Stimulated activated CD8-positive, alpha-beta memory T cell treated with anti-CD3 and anti-CD28 coated beads, Interleukin-12 subunit alpha, Interleukin-12 subunit beta, amount 100 ng/mL, for 4 hours (primary cell): ENCODE results near the gene TNIK.

Experiments used
- DNase-seq: peaks from one replicate; pipeline ENCODE4 v3.0.0-alpha.2; 2020; ENCODE audit warnings: low read depth

The TNIK gene

GRCh38 chr3:171362575-171362974 is 97.6 kb downstream of the TNIK start:
- no peak for DNase-seq

- no peak for DNase-seq
Measured at GRCh38 chr3:171358881-171359198, 101.4 kb downstream of the TNIK start.

- DNase-seq: no peak
Measured at GRCh38 chr3:171358181-171358880, 101.9 kb downstream of the TNIK start.

DNA sequence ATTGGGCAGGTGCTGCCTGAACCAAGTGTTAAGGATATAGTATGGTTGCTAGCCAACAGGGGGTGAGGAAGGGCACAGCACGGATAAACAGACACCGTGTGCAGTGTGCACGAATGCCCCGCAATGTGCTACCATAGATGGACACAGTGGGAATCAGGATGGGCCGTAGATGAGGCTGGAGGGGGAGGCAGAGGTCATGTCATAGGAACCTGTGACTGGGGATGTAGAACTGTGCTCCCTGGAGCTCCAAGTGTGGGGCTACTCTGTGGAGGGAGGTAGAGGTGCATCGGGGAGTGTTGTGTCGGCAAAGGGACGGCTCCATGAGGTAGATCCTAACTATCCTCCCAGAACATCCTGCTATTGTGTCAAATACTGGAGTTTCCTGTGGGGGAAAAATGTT is 102.5 kb downstream of the TNIK start:
- no peak for DNase-seq

- no peak for DNase-seq
Measured at GRCh38 chr3:171356251-171356650, 104.0 kb downstream of the TNIK start.

GRCh38 chr3:171354706-171355582 is 105.3 kb downstream of the TNIK start:
- DNase-seq: no peak

DNA sequence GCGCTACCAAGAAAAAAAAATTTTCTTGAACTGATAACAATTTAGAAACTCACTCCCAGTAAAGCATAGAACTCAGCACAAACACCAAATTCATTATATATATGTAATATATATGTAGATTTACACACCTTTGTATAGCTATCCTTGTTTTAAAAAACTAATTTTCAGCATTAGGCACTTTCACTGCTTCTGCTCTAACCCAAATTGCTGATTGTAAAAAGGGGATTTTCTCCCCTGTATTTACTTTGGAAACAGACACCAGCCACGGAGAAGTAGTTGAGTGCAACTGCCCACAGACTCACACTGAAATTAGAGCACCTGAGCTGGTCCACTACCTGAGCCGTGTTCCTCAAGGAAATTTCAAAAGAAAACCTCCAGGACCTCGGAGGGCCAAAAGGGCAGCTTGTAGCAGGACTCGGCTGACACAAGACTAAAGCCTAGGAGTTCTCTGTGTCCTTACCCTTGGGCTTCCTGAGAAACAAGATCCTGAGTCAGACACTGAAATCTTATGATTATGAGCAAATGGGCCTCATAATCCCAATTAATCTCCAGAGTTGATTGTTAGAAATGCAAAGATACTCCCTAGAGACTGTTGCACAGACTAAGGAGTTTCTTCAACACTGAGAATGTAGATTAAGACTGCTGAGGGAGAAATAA is 106.0 kb downstream of the TNIK start:
- DNase-seq: no peak

DNA sequence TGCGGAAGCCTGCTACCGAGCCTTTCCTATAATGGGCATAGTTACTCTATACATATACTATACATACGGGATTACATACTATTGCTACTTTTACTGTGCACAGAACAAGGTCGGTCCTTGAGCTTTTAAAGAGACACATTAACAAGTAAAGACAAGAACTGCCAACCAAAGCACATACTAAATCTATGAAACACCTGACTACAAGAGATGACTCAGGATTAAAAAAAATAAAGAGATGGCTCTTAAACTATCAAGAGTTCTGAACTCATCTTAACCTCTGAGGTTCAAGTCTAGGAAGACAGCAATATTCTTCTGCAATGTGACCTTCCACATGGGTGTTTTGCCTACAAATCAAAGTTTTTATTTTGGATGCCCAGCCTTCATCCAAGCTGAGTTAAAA is 106.8 kb downstream of the TNIK start:
- no peak for DNase-seq

DNA sequence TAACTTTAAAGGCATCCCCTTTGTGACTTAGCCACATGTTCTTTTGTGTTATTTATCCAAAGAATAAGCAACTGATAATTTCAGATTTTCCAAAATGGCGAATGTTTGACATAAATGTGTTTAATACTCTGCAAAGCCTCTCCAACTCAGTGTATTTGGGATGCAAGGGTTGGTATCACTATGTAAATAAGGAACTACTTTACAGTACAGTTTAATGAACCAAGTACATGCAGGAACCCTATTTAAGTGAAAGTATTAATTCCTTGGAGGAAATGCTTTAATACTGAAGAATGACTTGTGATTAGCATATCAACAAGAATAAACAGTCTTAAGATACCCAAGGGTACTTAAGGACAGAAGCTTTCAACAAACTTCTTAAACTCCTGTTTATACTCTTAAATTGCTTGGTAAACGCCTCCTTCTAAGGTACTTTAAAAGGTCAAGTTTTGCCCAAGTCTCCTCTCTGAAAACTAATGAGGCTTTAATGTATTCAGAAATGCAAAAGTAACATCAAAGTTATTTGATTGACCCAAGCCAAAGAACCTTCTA is 107.7 kb downstream of the TNIK start:
- DNase-seq: no peak

DNA sequence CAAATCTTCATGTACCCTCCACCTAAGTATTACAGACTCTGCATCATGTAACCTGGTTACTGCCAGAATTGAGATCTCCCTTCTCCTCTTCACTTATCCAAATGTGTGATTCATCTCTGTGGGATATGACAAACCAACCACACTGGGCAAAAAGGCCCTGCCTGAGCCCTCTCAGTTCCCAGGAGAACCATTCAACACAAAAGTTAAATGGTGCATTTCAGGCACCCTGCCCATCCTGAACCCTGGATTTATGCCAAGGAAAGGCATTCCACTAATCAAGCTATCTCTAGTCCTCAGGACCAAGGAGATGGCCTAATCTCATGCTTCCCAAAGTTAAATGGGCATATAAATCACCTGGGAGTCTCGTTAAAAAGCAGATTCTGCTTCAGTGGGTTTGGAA is 108.5 kb downstream of the TNIK start:
- DNase-seq: no peak

GRCh38 chr3:171350364-171350763 is 109.8 kb downstream of the TNIK start:
- DNase-seq: no peak

DNA sequence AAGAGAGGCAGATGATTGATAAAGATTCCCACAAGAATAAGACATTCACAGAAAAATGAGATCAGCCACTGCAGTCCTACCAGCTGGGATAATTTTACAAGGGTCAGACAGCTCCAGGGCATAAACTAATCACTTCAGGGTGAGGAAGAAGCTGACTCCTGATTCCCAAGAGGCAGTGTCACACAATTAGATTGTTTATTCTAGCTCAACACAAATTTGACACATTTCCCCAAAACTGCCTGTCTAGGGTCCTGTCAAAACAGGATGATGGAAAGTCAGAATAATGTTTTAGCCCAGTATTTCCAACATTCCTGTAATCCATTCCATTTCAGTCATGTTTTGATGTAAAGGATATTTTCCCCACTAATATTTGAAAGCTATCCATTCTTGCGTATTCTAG is 110.8 kb downstream of the TNIK start:
- DNase-seq: no peak

GRCh38 chr3:171348121-171348520 is 112.1 kb downstream of the TNIK start:
- no peak for DNase-seq

- DNase-seq: no peak
Measured at GRCh38 chr3:171347301-171348039, 112.7 kb downstream of the TNIK start.

- DNase-seq: no peak
Measured at GRCh38 chr3:171346582-171347300, 113.5 kb downstream of the TNIK start.

DNA sequence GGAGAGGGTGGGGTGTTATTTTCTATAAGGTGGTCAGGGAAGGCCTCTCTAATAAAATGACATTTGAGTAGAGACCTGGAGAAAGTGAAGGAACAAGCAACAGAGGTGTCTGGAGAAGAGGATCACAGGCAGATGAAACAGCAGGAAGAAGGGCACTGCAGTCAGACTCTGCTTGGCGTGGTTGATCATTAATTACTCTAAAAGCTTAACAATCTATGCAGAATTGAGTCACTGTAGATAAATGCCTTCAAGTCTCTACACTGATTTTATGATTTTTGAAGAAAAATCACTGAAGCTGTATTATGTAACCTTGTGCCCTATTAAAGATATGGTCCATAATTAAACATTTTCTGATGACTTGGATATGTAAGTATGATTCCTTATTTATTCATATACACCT is 114.2 kb downstream of the TNIK start:
- no peak for DNase-seq

- no peak for DNase-seq
Measured at GRCh38 chr3:171345107-171345843, 114.9 kb downstream of the TNIK start.

DNA sequence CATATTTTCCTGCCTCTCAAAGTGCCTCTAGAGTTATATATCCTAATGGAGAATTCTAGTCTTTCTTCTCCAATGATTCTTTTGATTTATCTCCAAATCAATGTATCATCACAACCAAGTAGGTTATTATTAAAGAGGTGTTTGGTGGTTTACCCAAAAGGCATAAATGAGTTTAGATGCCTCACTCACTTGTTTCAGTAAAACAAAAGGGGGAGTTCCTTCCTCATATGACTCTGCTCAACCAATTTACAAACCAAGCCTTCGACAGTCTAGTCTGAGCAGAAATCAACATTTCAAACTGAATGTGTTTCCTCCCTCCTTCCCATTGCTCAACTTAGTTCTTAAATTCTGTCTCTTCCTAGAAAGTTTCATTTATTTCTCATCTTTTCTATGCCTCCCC is 116.5 kb downstream of the TNIK start:
- no peak for DNase-seq

DNA sequence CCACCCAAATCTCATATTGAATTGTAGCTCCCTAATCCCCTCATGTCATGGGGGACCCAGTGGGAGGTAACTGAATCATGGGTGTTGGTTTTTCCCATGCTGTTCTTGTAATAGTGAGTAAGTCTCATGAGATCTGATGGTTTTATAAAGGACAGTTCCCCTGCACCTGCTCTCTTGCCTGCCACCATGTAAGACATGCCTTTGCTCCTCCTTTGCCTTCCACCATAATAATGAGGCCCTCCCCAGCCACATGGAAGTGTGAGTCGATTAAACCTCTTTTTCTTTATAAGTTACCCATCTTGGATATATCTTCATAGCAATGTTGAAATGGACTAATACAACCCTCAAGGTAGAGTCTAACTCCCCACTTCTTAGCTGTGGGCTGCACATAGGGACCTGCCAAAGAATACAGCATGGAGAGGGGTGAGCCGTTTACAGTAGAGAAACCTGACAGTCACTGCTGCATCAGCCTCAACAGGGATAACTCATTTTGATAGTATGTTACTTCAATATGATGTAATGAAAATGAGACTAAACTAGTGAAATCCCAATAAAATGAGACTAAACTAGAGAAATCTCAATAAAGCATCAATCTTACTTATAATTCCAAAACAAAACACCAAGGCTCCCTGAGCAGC is 117.3 kb downstream of the TNIK start:
- DNase-seq: no peak

DNA sequence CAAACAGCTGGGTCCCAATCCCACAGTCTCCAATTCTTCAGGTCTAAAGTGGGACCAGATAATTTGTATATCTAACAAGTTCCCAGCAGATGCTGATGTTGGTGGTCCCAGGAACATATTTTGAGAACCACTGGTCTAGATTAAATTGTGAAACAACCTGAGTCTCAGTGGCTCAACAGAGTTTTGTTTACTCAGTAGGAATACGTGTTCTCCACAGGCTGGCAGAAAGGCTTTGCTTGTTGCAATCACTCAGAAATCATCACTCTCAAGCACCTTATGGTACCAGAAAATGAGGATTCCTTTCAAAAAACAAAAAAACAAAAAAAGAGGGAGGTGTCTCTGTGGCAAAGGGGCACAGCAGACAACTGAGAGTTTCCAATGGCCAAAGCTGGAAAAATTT is 118.0 kb downstream of the TNIK start:
- DNase-seq: no peak
